ENCODE results near the gene DPF3. TPM values are rescaled to one million over a fixed set of nuclear protein-coding genes. Genes with fewer than 3 reads are reported as not detected.

DPF3 gene
- total and polyA plus RNA-seq, 9 of the 15 experiments (the other 6 are each of a cell fraction or from before 2014, with no cell fraction given) = 0.21 to 4.9 (median 1.2) TPM

- CTCF ChIA-PET (ENCODE audit: low intra/inter-chr PET ratio) = no interaction called here
- no peaks in the 10 kb centered on the region for H3K79me2 ChIP-seq (ENCODE audit: control insufficient read depth, insufficient read depth, low read length)
- H2AFZ ChIP-seq (ENCODE audit: low read depth, low read length) = no peak overlapping the region
- no peaks in the 10 kb centered on the region for H3K36me3 ChIP-seq (ENCODE audit: control insufficient read depth, insufficient read depth, low read length)
- H3K27ac ChIP-seq (ENCODE audit: extremely low read depth, low read depth, low read length) = no peak overlapping the region
- no peak overlapping the region for H3K9ac ChIP-seq (ENCODE audit: insufficient read depth in 1 of 2, low read depth in 2 of 2, low read length in 2 of 2)
- in situ Hi-C loops (cut with MboI) (no loop called here), intact Hi-C loops (cut with micrococcal nuclease) (no loop called here)
- DNase-seq (ENCODE audit: extremely low read depth in 1 of 4, low spot score in 3 of 4) (no peak), FAIRE-seq (no peak), ATAC-seq (no peak)
- WGBS (ENCODE audit: insufficient coverage, low coverage, missing lambda C conversion rate) = 40% methylated on average over 4 of the region's 6 CpGs
- POLR2A ChIA-PET = no interaction called here
- H3K4me1 ChIP-seq (replicated peaks in 1 of 2; ENCODE audit: control insufficient read depth in 2 of 2, insufficient read depth in 2 of 2, low read length in 2 of 2) = no peaks in the 10 kb centered on the region
- no peaks in the 10 kb centered on the region for H3K9me3 ChIP-seq (replicated peaks; ENCODE audit: control insufficient read depth, insufficient read depth, low read depth, low read length)
- H4K20me1 ChIP-seq (replicated peaks; ENCODE audit: control insufficient read depth, insufficient read depth, low read length) = no peaks in the 10 kb centered on the region
- no TSS peak for BruUV-seq (replicated peaks)
- H3K4me3 ChIP-seq = no peak overlapping the region
- H3K27me3 ChIP-seq (ENCODE audit: control insufficient read depth in 2 of 2, insufficient read depth in 2 of 2, low read length in 2 of 2) = no peaks in the 10 kb centered on the region
- no peaks in the 10 kb centered on the region for H3K9me1 ChIP-seq (ENCODE audit: control insufficient read depth, insufficient read depth, low read length)
- no peak overlapping the region for H3K4me2 ChIP-seq (ENCODE audit: insufficient read depth, low read length)
- TF ChIP-seq CBX2 (IDR thresholded peaks at IDR 0.05; ENCODE audit: insufficient read depth, low read length, poor library complexity, severe bottlenecking) (no peak), PTBP1 (IDR thresholded peaks at IDR 0.05; ENCODE audit: low read depth, low read length) (no peak), SRF (CRISPR knock-in tag; IDR thresholded peaks at IDR 0.05) (no peak), ZNF551 (CRISPR knock-in tag; IDR thresholded peaks at IDR 0.05) (no peak), TCF7 (IDR thresholded peaks at IDR 0.05; ENCODE audit: borderline replicate concordance) (no peak), MNT (conservative IDR thresholded peaks at IDR 0.05) (no peak), ZNF592 (IDR thresholded peaks at IDR 0.05) (no peak), NONO (IDR thresholded peaks at IDR 0.05; ENCODE audit: low read depth in 2 of 2, low read length in 1 of 2) (no peak), MAFF (IDR thresholded peaks at IDR 0.05; ENCODE audit: low read length) (no peak), ZBTB12 (CRISPR knock-in tag; IDR thresholded peaks at IDR 0.05) (no peak), PCBP1 (IDR thresholded peaks at IDR 0.05; ENCODE audit: low read depth, low read length, poor library complexity, severe bottlenecking) (no peak), ZBTB2 (IDR thresholded peaks at IDR 0.05) (no peak)
These were observed 140.0 kb downstream of the DPF3 start for GRCh38 chr14:72753879-72754400.

Data from K562 (cell line).